Progenitor cell of endocrine pancreas (in vitro differentiated cells): ENCODE measurements around the gene WDCP. TPM values are rescaled to one million over a fixed set of nuclear protein-coding genes. Genes with fewer than 3 reads are reported as not detected.

ENCODE experiments used
- DNase-seq: peaks from one replicate; pipeline ENCODE4 v3.0.0; 2021; ENCODE audit warnings: low spot score; ENCODE audit not compliant: unreplicated experiment
- H3K27ac Mint-ChIP-seq: 2 replicates; pipeline ENCODE4 v1.8.0; 2021; ENCODE audit warnings: mild to moderate bottlenecking, moderate library complexity, mixed read lengths
- H3K27me3 Mint-ChIP-seq: 2 replicates; pipeline ENCODE4 v1.8.0; 2021; ENCODE audit warnings: mixed read lengths
- H3K36me3 Mint-ChIP-seq: 2 replicates; pipeline ENCODE4 v1.8.0; 2022; ENCODE audit warnings: mixed read lengths; ENCODE audit not compliant: insufficient read depth
- H3K4me1 Mint-ChIP-seq: 2 replicates; pipeline ENCODE4 v1.8.0; 2021; ENCODE audit warnings: low read depth, mixed read lengths
- H3K4me3 Mint-ChIP-seq: 2 replicates; pipeline ENCODE4 v1.8.0; 2021; ENCODE audit warnings: low read depth, mild to moderate bottlenecking, moderate library complexity, mixed read lengths
- H3K9me3 Mint-ChIP-seq: 2 replicates; pipeline ENCODE4 v1.8.0; 2021; ENCODE audit warnings: low read depth, mixed read lengths
- CTCF ChIP-seq: fragments of 200-600 bp; sonication (generic); IDR thresholded peaks from one replicate; pipeline ENCODE4 v1.5.0; 2021; ENCODE audit warnings: antibody characterized with exemption, mild to moderate bottlenecking; ENCODE audit not compliant: unreplicated experiment
- total RNA-seq: library from RNA; stranded (reverse); gene quantifications from 2 replicates; pipeline ENCODE4 v1.2.1, GENCODE V29; 2021

Gene WDCP
- total RNA-seq, 1 donor from 2014 or later, result 23.7 TPM

- H3K4me1 Mint-ChIP-seq, result peaks cover 16% of the 10 kb centered on the region
- DNase-seq, result no peak
- H3K27me3 Mint-ChIP-seq, result no peaks in the 10 kb centered on the region
- peaks cover 9% of the 10 kb centered on the region for H3K36me3 Mint-ChIP-seq
- peak overlapping the region; percentile 41 for H3K4me3 Mint-ChIP-seq
- H3K27ac Mint-ChIP-seq, result no peak overlapping the region
- H3K9me3 Mint-ChIP-seq, result no peaks in the 10 kb centered on the region
- no peak for TF ChIP-seq CTCF
Measured at GRCh38 chr2:24086241-24086640, 39.0 kb upstream of the WDCP start.

- DNase-seq, result no peak
- Mint-ChIP-seq H3K27ac (peak overlapping the region; percentile 92), H3K9me3 (no peaks in the 10 kb centered on the region), H3K36me3 (peaks cover 13% of the 10 kb centered on the region), H3K4me1 (peaks cover 16% of the 10 kb centered on the region), H3K27me3 (no peaks in the 10 kb centered on the region), H3K4me3 (peak overlapping the region; percentile 85)
- TF ChIP-seq CTCF, result no peak
Measured at GRCh38 chr2:24085200-24085489, 38.0 kb upstream of the WDCP start.

GRCh38 chr2:24084386-24085199 is 37.4 kb upstream of the WDCP start, which contains the start of gene TP53I3:
Gene TP53I3 (minus strand): TSS chr2:24084834. CDS start chr2:24084326, 508 bp downstream.
- H3K36me3 Mint-ChIP-seq, result peaks cover 17% of the 10 kb centered on the region
- TF ChIP-seq CTCF, result peak; percentile 99
- no peaks in the 10 kb centered on the region for H3K27me3 Mint-ChIP-seq
- peak within 1 kb of the TSS; percentile 99 for H3K27ac Mint-ChIP-seq
- peak within 1 kb of the TSS; percentile 85 for H3K4me3 Mint-ChIP-seq
- H3K4me1 Mint-ChIP-seq, result peaks cover 16% of the 10 kb centered on the region
- peak; percentile 96 for DNase-seq
- H3K9me3 Mint-ChIP-seq, result no peaks in the 10 kb centered on the region

- no peaks in the 10 kb centered on the region for H3K9me3 Mint-ChIP-seq
- H3K4me3 Mint-ChIP-seq, result peak overlapping the region; percentile 85
- no peak for TF ChIP-seq CTCF
- no peak for DNase-seq
- no peaks in the 10 kb centered on the region for H3K27me3 Mint-ChIP-seq
- peak overlapping the region; percentile 99 for H3K27ac Mint-ChIP-seq
- H3K4me1 Mint-ChIP-seq, result peaks cover 16% of the 10 kb centered on the region
- peaks cover 20% of the 10 kb centered on the region for H3K36me3 Mint-ChIP-seq
Measured at GRCh38 chr2:24083567-24084385, 36.6 kb upstream of the WDCP start.

GRCh38 chr2:24082787-24083566 is 35.8 kb upstream of the WDCP start:
- TF ChIP-seq CTCF, result no peak
- Mint-ChIP-seq H3K9me3 (no peaks in the 10 kb centered on the region), H3K4me1 (peaks cover 18% of the 10 kb centered on the region), H3K4me3 (peak overlapping the region; percentile 85), H3K27me3 (no peaks in the 10 kb centered on the region), H3K36me3 (peaks cover 20% of the 10 kb centered on the region), H3K27ac (peak overlapping the region; percentile 99)
- DNase-seq, result no peak
